AG04450 (cell line): ENCODE results near the gene SLC22A14. TPM values are rescaled to one million over a fixed set of nuclear protein-coding genes. Genes with fewer than 3 reads are reported as not detected.
A peak's percentile ranks its signal among the peaks of the same experiment; 100 is the strongest.
"Not testable (repeated sequence)": the region's sequence is repeated elsewhere in the genome, so short reads cannot be mapped to it uniquely, and the experiment has no call there.

ENCODE experiments used
- CTCF ChIA-PET: fragments of 300-600, 350-600 bp; formaldehyde crosslinking; extraction: SDS; loops from one replicate; lab custom pipeline; 2022; ENCODE audit warnings: antibody characterized with exemption, inconsistent platforms; lab: Charles Lee
- POLR2A ChIA-PET: fragments of 350-600 bp; formaldehyde crosslinking; extraction: SDS; loops from one replicate; lab custom pipeline; 2021; ENCODE audit warnings: antibody characterized with exemption, inconsistent platforms; lab: Yijun Ruan, JAX
- DNase-seq: peaks from one replicate; pipeline ENCODE4 v3.0.0-alpha.2; 2011; ENCODE audit warnings: low read depth, low spot score
- H3K27ac ChIP-seq: one replicate; pipeline ENCODE4 v1.5.1; 2012; ENCODE audit warnings: low read depth, low read length, control low read depth
- H3K27me3 ChIP-seq: one replicate; pipeline ENCODE4 v1.6.0; 2012; ENCODE audit warnings: low read length; ENCODE audit not compliant: control insufficient read depth, insufficient read depth
- H3K4me3 ChIP-seq: 2 replicates; pipeline ENCODE4 v1.5.1; 2011; ENCODE audit warnings: mild to moderate bottlenecking, low read depth, low read length, control low read depth
- H3K9me3 ChIP-seq: 2 replicates; pipeline ENCODE4 v1.5.1; 2012; ENCODE audit warnings: low read length; ENCODE audit not compliant: control insufficient read depth, insufficient read depth
- CTCF ChIP-seq: IDR thresholded peaks from 2 replicates; pipeline ENCODE4 v1.5.1; 2011; ENCODE audit warnings: low read depth, low read length, control low read depth, inconsistent platforms
- polyA minus RNA-seq: library from RNA; depleted of rRNA, polyadenylated mRNA; stranded (reverse); fragments of >200 nt; gene quantifications from 2 replicates; pipeline ENCODE4 v1.2.3, GENCODE V29; 2011; rRNA and poly(A)+ RNA removed
- polyA plus RNA-seq: library from polyadenylated mRNA; depleted of rRNA; stranded (reverse); fragments of >200 nt; gene quantifications from 2 replicates; pipeline ENCODE4 v1.2.3, GENCODE V29; 2011; rRNA removed

Gene SLC22A14
- polyA plus RNA-seq (not detected in 2 replicates), polyA minus RNA-seq (not detected in 2 replicates)

GRCh38 chr3:38281895-38282686 lies at the start of gene SLC22A14:
Gene SLC22A14 (plus strand): TSS chr3:38282294. CDS start chr3:38306027, 23,733 bp downstream.
- POLR2A ChIA-PET = no interaction called here
- CTCF ChIA-PET = no interaction called here
- TF ChIP-seq CTCF = peak; percentile 15; the same call in 1 of the 2 replicates
- Histone ChIP-seq H3K9me3 (no peaks in the 10 kb centered on the region), H3K4me3 (no peak within 1 kb of the TSS), H3K27ac (no peak within 1 kb of the TSS), H3K27me3 (no peaks in the 10 kb centered on the region)
- no peak for DNase-seq

GRCh38 chr3:38232701-38233100 lies 49.4 kb upstream of the SLC22A14 start:
- no peak overlapping the region for H3K27ac ChIP-seq
- H3K9me3 ChIP-seq = no peaks in the 10 kb centered on the region
- TF ChIP-seq CTCF = no peak
- H3K4me3 ChIP-seq = no peak overlapping the region
- H3K27me3 ChIP-seq = no peaks in the 10 kb centered on the region
- ChIA-PET POLR2A (no interaction called here), CTCF (no interaction called here)
- DNase-seq = no peak

GRCh38 chr3:38235466-38235865 lies 46.6 kb upstream of the SLC22A14 start:
- DNase-seq = no peak
- CTCF ChIA-PET = no interaction called here
- H3K27me3 ChIP-seq = no peaks in the 10 kb centered on the region
- TF ChIP-seq CTCF = no peak
- no peak overlapping the region for H3K4me3 ChIP-seq
- H3K9me3 ChIP-seq = no peaks in the 10 kb centered on the region
- H3K27ac ChIP-seq = no peak overlapping the region
- POLR2A ChIA-PET = no interaction called here

GRCh38 chr3:38238416-38239008 lies 43.6 kb upstream of the SLC22A14 start:
- no peak overlapping the region for H3K27ac ChIP-seq
- no peaks in the 10 kb centered on the region for H3K9me3 ChIP-seq
- TF ChIP-seq CTCF = no peak
- ChIA-PET POLR2A (no interaction called here), CTCF (interaction anchor here (0.9 kb wide), 1 partner anchor 9 kb away, joined by 4 read pairs; no protein-coding TSS in a partner anchor)
- DNase-seq = no peak
- no peak overlapping the region for H3K4me3 ChIP-seq
- H3K27me3 ChIP-seq = no peaks in the 10 kb centered on the region

GRCh38 chr3:38242812-38243211 lies 39.3 kb upstream of the SLC22A14 start:
- H3K4me3 ChIP-seq, H3K27ac ChIP-seq, H3K9me3 ChIP-seq, DNase-seq, H3K27me3 ChIP-seq, CTCF ChIA-PET: not testable (repeated sequence)
- POLR2A ChIA-PET = interaction anchor here (0.9 kb wide), 1 partner anchor 105 kb away, joined by 4 read pairs; the partner anchor contains the start of gene ACAA1
